HCT116 (cell line): ENCODE measurements around the gene RAB1A. TPM values are rescaled to one million over a fixed set of nuclear protein-coding genes. Genes with fewer than 3 reads are reported as not detected.

Experiments
- ATAC-seq: fragments of 200-7000 bp; cut with Tn5 transposase; 2 replicates; pipeline ENCODE4 v1.9.1; 2020; ENCODE audit warnings: mild to moderate bottlenecking, moderate library complexity
- BruUV-seq: library from RNA; stranded (reverse); fragments of 400-500 nt; replicated peaks from 2 replicates; lab custom pipeline; 2021; lab: Mats Ljungman, UMichigan
- CTCF ChIA-PET: fragments of 300-600 bp; sonication (Branson Sonifier 250); formaldehyde crosslinking; loops from one replicate; lab custom pipeline; 2021; ENCODE audit warnings: antibody characterized with exemption; lab: Charles Lee
- POLR2A ChIA-PET: fragments of 300-600, 350-600 bp; sonication (Branson Sonifier 250); formaldehyde crosslinking; loops from one replicate; lab custom pipeline; 2021; ENCODE audit warnings: antibody characterized with exemption; lab: Charles Lee
- RAD21 ChIA-PET, 2 experiments: fragments of 300-600 bp; sonication (Branson Sonifier 250); formaldehyde crosslinking; loops; one replicate each; lab custom pipeline; 2023; ENCODE audit warnings: low total read pairs in 2 of 2; ENCODE audit not compliant: uncharacterized antibody in 2 of 2, unreplicated experiment in 2 of 2, low non-redundant PET in 1 of 2; lab: Charles Lee
- DNase-seq: peaks from one replicate; pipeline ENCODE4 v3.0.0-alpha.2; 2010; ENCODE audit warnings: low read depth, low spot score
- H2AFZ ChIP-seq: fragments of 200-600 bp; shearing (Covaris generic), sonication (generic); 2 replicates; pipeline ENCODE4 v1.6.1; 2017; ENCODE audit warnings: low read depth, mixed run types, mixed read lengths, antibody characterized with exemption, low read length; ENCODE audit not compliant: poor library complexity, severe bottlenecking
- H3K27ac ChIP-seq: 2 replicates; pipeline ENCODE4 v1.5.1; 2012; ENCODE audit warnings: low read depth, low read length
- H3K27me3 ChIP-seq: fragments of 200-600 bp; sonication (generic); 2 replicates; pipeline ENCODE4 v1.6.1; 2016; ENCODE audit warnings: mixed run types, low read length, mixed read lengths; ENCODE audit not compliant: insufficient read depth
- H3K36me3 ChIP-seq, 2 experiments: fragments of 200-500 bp in 1 of 2; fragments of 200-600 bp in 1 of 2; sonication (Bioruptor generic) in 1 of 2; sonication (generic) in 1 of 2; 2 replicates each; pipeline versions ENCODE4 v1.5.1 to v1.6.1; 2014 to 2016; ENCODE audit warnings: low read length in 2 of 2, inconsistent platforms in 1 of 2, mixed read lengths in 1 of 2, mixed run types in 1 of 2; ENCODE audit not compliant: insufficient read depth in 2 of 2, control insufficient read depth in 1 of 2
- H3K4me1 ChIP-seq, 2 experiments: fragments of 200-600 bp in 1 of 2; sonication (generic) in 1 of 2; 2 replicates each; pipeline versions ENCODE4 v1.5.1 to v1.6.1; 2012 to 2017; ENCODE audit warnings: low read length in 2 of 2, inconsistent platforms in 1 of 2, mild to moderate bottlenecking in 1 of 2, mixed read lengths in 1 of 2, mixed run types in 1 of 2, moderate library complexity in 1 of 2; ENCODE audit not compliant: insufficient read depth in 2 of 2, control insufficient read depth in 1 of 2
- H3K4me2 ChIP-seq: fragments of 200-600 bp; sonication (generic); 2 replicates; pipeline ENCODE4 v1.6.1; 2017; ENCODE audit warnings: mixed run types, low read length, mixed read lengths
- H3K4me3 ChIP-seq, 2 experiments: fragments of 200-600 bp in 1 of 2; sonication (generic) in 1 of 2; replicated peaks in 1 of 2; 2 replicates each; pipeline ENCODE4 v1.5.1; 2011 to 2016; ENCODE audit warnings: low read length in 2 of 2, control low read depth in 1 of 2, low read depth in 1 of 2, mild to moderate bottlenecking in 1 of 2, mixed read lengths in 1 of 2, mixed run types in 1 of 2
- H3K79me2 ChIP-seq: fragments of 200-600 bp; sonication (generic); 2 replicates; pipeline ENCODE4 v1.6.1; 2017; ENCODE audit warnings: mild to moderate bottlenecking, mixed run types, low read length, moderate library complexity, mixed read lengths; ENCODE audit not compliant: insufficient read depth
- H3K9ac ChIP-seq: fragments of 200-600 bp; sonication (generic); 2 replicates; pipeline ENCODE4 v1.6.1; 2016; ENCODE audit warnings: low read length, mixed read lengths
- H3K9me2 ChIP-seq: fragments of 200-600 bp; sonication (generic), shearing (Covaris generic); 2 replicates; pipeline ENCODE4 v1.6.1; 2017; ENCODE audit warnings: mixed run types, mild to moderate bottlenecking, moderate library complexity; ENCODE audit not compliant: insufficient read depth
- H3K9me3 ChIP-seq, 2 experiments: fragments of 200-500 bp in 1 of 2; fragments of 200-600 bp in 1 of 2; sonication (Bioruptor generic) in 1 of 2; sonication (generic) in 1 of 2; 2 replicates each; pipeline ENCODE4 v1.6.1; 2014 to 2017; ENCODE audit warnings: low read length in 2 of 2, mixed read lengths in 2 of 2, inconsistent platforms in 1 of 2, low read depth in 1 of 2, mild to moderate bottlenecking in 1 of 2, mixed run types in 1 of 2, moderate library complexity in 1 of 2; ENCODE audit not compliant: control insufficient read depth in 1 of 2, insufficient read depth in 1 of 2
- H4K20me1 ChIP-seq: fragments of 200-600 bp; sonication (generic), shearing (Covaris generic); 2 replicates; pipeline ENCODE4 v1.6.1; 2017; ENCODE audit warnings: mixed run types, mild to moderate bottlenecking, moderate library complexity; ENCODE audit not compliant: insufficient read depth
- CBX3 ChIP-seq: IDR thresholded peaks from 2 replicates; pipeline ENCODE4 v1.6.1; 2012; ENCODE audit warnings: low read depth
- CTCF ChIP-seq, 3 experiments: fragments of 200-600 bp in 1 of 3; sonication (generic) in 1 of 3; IDR thresholded peaks in 2 of 3; conservative IDR thresholded peaks in 1 of 3; 2 replicates each; pipeline ENCODE4 v1.5.1; 2012 to 2017; ENCODE audit warnings: low read depth in 2 of 3, low read length in 2 of 3, antibody characterized with exemption in 1 of 3, borderline replicate concordance in 1 of 3, control low read depth in 1 of 3, mild to moderate bottlenecking in 1 of 3, mixed read lengths in 1 of 3, mixed run types in 1 of 3, moderate library complexity in 1 of 3; ENCODE audit not compliant: insufficient read depth in 1 of 3
- EZH2 ChIP-seq: fragments of 200-600 bp; sonication (generic); IDR thresholded peaks from 2 replicates; pipeline ENCODE4 v1.6.1; 2017; ENCODE audit warnings: antibody characterized with exemption, mixed run types
- EZH2phosphoT487 ChIP-seq: fragments of 200-600 bp; IDR thresholded peaks from 2 replicates; pipeline ENCODE4 v1.6.1; 2018; ENCODE audit warnings: antibody characterized with exemption, borderline replicate concordance
- JUND ChIP-seq: IDR thresholded peaks from 2 replicates; pipeline ENCODE4 v1.6.1; 2012
- POLR2AphosphoS5 ChIP-seq: IDR thresholded peaks from 2 replicates; pipeline ENCODE4 v1.6.1; 2011; ENCODE audit warnings: mild to moderate bottlenecking, low read depth, low read length, moderate library complexity
- RAD21 ChIP-seq: IDR thresholded peaks from 2 replicates; pipeline ENCODE4 v1.6.1; 2012; ENCODE audit warnings: low read depth, mild to moderate bottlenecking
- SIN3A ChIP-seq: IDR thresholded peaks from 2 replicates; pipeline ENCODE4 v1.6.1; 2012; ENCODE audit warnings: low read depth
- YY1 ChIP-seq: IDR thresholded peaks from 2 replicates; pipeline ENCODE4 v1.6.1; 2011; ENCODE audit warnings: low read length, low read depth, moderate library complexity, mild to moderate bottlenecking; ENCODE audit not compliant: insufficient replicate concordance; ENCODE audit errors: extremely low read depth
- ZNF274 ChIP-seq: fragments of 200-500 bp; sonication (Bioruptor generic); IDR thresholded peaks from 2 replicates; pipeline ENCODE4 v1.6.1; 2014; ENCODE audit warnings: mild to moderate bottlenecking, low read depth, low read length, inconsistent platforms
- intact Hi-C: fragments of 100-400 bp; cut with micrococcal nuclease; formaldehyde crosslinking; loops from 2 replicates; pipeline ENCODE4 v1.10.0; 2022
- total RNA-seq: library from RNA; stranded (reverse); gene quantifications from one replicate; pipeline ENCODE4 v1.2.1, GENCODE V29; 2021; ENCODE audit not compliant: unreplicated experiment
- TF ChIP-seq, protein P1 (sequence below): IDR thresholded peaks from 2 replicates; pipeline ENCODE4 v1.6.1; 2012
- TF ChIP-seq, protein P2 (sequence below): IDR thresholded peaks from 2 replicates; pipeline ENCODE4 v1.6.1; 2011; ENCODE audit warnings: mild to moderate bottlenecking, low read length, moderate library complexity; ENCODE audit not compliant: insufficient replicate concordance; ENCODE audit errors: extremely low read depth

RAB1A gene
- total RNA-seq, 1 experiment from 2014 or later, result 131 TPM

GRCh38 chr2:65057391-65058052, 72.4 kb downstream of the RAB1A start:
- Histone ChIP-seq H3K79me2 (peaks cover 35% of the 10 kb centered on the region), H3K4me3 (peak overlapping the region; percentile 67 to 70), H3K27ac (no peak overlapping the region), H3K9me3 (no peaks in the 10 kb centered on the region), H3K9me2 (no peaks in the 10 kb centered on the region), H3K9ac (peak overlapping the region; percentile 74), H3K36me3 (no peaks in the 10 kb centered on the region), H2AFZ (no peak overlapping the region), H3K27me3 (no peaks in the 10 kb centered on the region), H3K4me2 (peak overlapping the region; percentile 98), H3K4me1 (peaks cover 6 to 21% of the 10 kb centered on the region in 2 experiments; a peak in 3 of 4 replicates), H4K20me1 (no peaks in the 10 kb centered on the region)
- TSS peak; percentile 59 for BruUV-seq
- no peak for DNase-seq
- TF ChIP-seq ZNF274 (no peak), POLR2AphosphoS5 (peak; percentile 27; the same call in 1 of the 2 replicates), SIN3A (no peak), EZH2 (no peak), YY1 (no peak)
- ChIA-PET RAD21 (no interaction called here), POLR2A (no interaction called here), CTCF (no interaction called here)
- intact Hi-C loops, result loop anchor here (5.0 to 10.0 kb wide), 2 partner anchors 140 to 377 kb away; partner anchors contain the start of gene SPRED2
- ATAC-seq, result no peak

- BruUV-seq, result no TSS peak
- peak overlapping the region; percentile 98 for H3K4me2 ChIP-seq
- H3K4me1 ChIP-seq, result peaks cover 6 to 21% of the 10 kb centered on the region in 2 experiments; a peak in 3 of 4 replicates
- H3K4me3 ChIP-seq, result peak overlapping the region; percentile 67 to 70
- H4K20me1 ChIP-seq, result no peaks in the 10 kb centered on the region
- no peaks in the 10 kb centered on the region for H3K9me3 ChIP-seq
- peak overlapping the region; percentile 65; the same call in 1 of the 2 replicates for H3K27ac ChIP-seq
- no peaks in the 10 kb centered on the region for H3K9me2 ChIP-seq
- DNase-seq, result no peak
- intact Hi-C loops, result loop anchor here (5.0 to 10.0 kb wide), 2 partner anchors 140 to 378 kb away; partner anchors contain the start of gene SPRED2
- ChIA-PET CTCF (no interaction called here), RAD21 (no interaction called here), POLR2A (interaction anchor here (1.3 to 1.5 kb wide), 2 partner anchors 9 to 14 kb away, joined by 3 read pairs; no protein-coding TSS in a partner anchor)
- no peaks in the 10 kb centered on the region for H3K36me3 ChIP-seq
- no peak overlapping the region for H2AFZ ChIP-seq
- H3K9ac ChIP-seq, result peak overlapping the region; percentile 74
- no peak for ATAC-seq
- H3K27me3 ChIP-seq, result no peaks in the 10 kb centered on the region
- peaks cover 35% of the 10 kb centered on the region for H3K79me2 ChIP-seq
- TF ChIP-seq POLR2AphosphoS5 (no peak), CTCF (IDR thresholded peaks at IDR 0.05 in 2 of 3, conservative IDR thresholded peaks at IDR 0.05 in 1 of 3; ENCODE audit: borderline replicate concordance in 1 of 3, insufficient read depth in 1 of 3, low read depth in 2 of 3, low read length in 2 of 3) (no peak), JUND (no peak), RAD21 (no peak), ZNF274 (no peak), CBX3 (no peak), EZH2phosphoT487 (no peak), YY1 (no peak)
- TF ChIP-seq, protein P1, sequence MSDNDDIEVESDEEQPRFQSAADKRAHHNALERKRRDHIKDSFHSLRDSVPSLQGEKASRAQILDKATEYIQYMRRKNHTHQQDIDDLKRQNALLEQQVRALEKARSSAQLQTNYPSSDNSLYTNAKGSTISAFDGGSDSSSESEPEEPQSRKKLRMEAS, result no peak
- TF ChIP-seq, protein P2, sequence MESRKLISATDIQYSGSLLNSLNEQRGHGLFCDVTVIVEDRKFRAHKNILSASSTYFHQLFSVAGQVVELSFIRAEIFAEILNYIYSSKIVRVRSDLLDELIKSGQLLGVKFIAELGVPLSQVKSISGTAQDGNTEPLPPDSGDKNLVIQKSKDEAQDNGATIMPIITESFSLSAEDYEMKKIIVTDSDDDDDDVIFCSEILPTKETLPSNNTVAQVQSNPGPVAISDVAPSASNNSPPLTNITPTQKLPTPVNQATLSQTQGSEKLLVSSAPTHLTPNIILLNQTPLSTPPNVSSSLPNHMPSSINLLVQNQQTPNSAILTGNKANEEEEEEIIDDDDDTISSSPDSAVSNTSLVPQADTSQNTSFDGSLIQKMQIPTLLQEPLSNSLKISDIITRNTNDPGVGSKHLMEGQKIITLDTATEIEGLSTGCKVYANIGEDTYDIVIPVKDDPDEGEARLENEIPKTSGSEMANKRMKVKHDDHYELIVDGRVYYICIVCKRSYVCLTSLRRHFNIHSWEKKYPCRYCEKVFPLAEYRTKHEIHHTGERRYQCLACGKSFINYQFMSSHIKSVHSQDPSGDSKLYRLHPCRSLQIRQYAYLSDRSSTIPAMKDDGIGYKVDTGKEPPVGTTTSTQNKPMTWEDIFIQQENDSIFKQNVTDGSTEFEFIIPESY, result no peak
Measured at GRCh38 chr2:65057054-65057375, 72.9 kb downstream of the RAB1A start.
